Esophagus squamous epithelium (tissue), 4 donors: ENCODE results near the gene DACH2.

Experiments used
- POLR2A ChIP-seq, 4 donors: fragments of 450-650 bp; IDR thresholded peaks; one replicate each; pipeline ENCODE4 v1.6.1; 2017; ENCODE audit warnings: antibody characterized with exemption in 4 of 4, mild to moderate bottlenecking in 4 of 4, moderate library complexity in 3 of 4
- TF ChIP-seq, protein P1 (sequence below), 6 experiments: fragments of 450-650 bp in 4 of 6; fragments of 200-600 bp in 2 of 6; sonication (generic) in 2 of 6; IDR thresholded peaks; one replicate each; pipeline ENCODE4 v1.5.1; 2016 to 2019; ENCODE audit warnings: antibody characterized with exemption in 6 of 6, mild to moderate bottlenecking in 4 of 6, moderate library complexity in 4 of 6

GRCh38 chrX:86295293-86295692 is 147.0 kb downstream of the DACH2 start:
- TF ChIP-seq, protein P1, sequence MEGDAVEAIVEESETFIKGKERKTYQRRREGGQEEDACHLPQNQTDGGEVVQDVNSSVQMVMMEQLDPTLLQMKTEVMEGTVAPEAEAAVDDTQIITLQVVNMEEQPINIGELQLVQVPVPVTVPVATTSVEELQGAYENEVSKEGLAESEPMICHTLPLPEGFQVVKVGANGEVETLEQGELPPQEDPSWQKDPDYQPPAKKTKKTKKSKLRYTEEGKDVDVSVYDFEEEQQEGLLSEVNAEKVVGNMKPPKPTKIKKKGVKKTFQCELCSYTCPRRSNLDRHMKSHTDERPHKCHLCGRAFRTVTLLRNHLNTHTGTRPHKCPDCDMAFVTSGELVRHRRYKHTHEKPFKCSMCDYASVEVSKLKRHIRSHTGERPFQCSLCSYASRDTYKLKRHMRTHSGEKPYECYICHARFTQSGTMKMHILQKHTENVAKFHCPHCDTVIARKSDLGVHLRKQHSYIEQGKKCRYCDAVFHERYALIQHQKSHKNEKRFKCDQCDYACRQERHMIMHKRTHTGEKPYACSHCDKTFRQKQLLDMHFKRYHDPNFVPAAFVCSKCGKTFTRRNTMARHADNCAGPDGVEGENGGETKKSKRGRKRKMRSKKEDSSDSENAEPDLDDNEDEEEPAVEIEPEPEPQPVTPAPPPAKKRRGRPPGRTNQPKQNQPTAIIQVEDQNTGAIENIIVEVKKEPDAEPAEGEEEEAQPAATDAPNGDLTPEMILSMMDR (IDR thresholded peaks at IDR 0.05): no peak
- no peak for TF ChIP-seq POLR2A (IDR thresholded peaks at IDR 0.05)
